ENCODE data around the gene CKB.

Gene CKB

DNA sequence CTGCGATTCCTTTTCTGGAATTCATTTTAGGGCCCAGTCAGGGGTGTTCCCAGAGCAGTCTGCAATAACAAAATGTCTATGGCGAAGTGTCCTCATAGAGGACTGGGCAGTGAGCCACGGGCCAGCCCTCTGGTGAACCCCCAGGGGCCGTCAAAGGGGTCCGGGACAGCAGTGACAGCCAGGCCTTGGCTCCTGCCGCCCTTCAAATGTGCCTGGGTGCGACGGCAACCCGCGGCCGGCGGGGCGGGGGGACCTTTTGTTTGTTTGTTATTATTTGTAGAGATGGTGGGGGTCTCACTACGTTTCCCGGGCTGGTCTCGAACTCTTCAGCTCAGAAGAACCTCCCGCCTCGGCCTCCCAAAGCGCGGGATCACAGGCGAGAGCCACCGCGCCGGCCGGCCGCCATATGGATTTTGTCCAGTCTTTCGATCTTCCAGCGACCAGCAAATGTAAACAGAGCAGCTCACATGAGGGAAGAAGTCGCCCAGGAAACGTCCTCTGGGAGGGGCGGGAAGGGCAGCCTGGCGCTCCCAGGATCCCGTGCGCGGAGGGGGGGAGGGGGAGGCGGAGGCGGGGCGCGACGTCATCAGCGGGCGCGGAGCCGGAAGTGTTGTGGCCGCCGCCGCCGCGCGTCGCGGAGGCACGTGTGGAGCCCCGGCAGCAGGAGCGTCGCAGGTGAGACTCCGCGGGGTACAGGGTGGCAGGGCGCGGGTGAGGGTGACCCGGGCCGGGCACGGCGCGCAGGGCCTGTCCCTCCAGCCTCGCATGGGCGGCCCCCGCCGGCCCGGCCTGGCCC, 6.2 kb upstream of the CKB start, which contains the start of gene TRMT61A:
Gene TRMT61A (plus strand): TSS at position 610 of the 796 bp plus-strand sequence. CDS start 783 bp downstream, outside the sequence.
- TF ChIP-seq, protein P1, sequence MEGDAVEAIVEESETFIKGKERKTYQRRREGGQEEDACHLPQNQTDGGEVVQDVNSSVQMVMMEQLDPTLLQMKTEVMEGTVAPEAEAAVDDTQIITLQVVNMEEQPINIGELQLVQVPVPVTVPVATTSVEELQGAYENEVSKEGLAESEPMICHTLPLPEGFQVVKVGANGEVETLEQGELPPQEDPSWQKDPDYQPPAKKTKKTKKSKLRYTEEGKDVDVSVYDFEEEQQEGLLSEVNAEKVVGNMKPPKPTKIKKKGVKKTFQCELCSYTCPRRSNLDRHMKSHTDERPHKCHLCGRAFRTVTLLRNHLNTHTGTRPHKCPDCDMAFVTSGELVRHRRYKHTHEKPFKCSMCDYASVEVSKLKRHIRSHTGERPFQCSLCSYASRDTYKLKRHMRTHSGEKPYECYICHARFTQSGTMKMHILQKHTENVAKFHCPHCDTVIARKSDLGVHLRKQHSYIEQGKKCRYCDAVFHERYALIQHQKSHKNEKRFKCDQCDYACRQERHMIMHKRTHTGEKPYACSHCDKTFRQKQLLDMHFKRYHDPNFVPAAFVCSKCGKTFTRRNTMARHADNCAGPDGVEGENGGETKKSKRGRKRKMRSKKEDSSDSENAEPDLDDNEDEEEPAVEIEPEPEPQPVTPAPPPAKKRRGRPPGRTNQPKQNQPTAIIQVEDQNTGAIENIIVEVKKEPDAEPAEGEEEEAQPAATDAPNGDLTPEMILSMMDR (IDR thresholded peaks at IDR 0.05) = no peak

DNA sequence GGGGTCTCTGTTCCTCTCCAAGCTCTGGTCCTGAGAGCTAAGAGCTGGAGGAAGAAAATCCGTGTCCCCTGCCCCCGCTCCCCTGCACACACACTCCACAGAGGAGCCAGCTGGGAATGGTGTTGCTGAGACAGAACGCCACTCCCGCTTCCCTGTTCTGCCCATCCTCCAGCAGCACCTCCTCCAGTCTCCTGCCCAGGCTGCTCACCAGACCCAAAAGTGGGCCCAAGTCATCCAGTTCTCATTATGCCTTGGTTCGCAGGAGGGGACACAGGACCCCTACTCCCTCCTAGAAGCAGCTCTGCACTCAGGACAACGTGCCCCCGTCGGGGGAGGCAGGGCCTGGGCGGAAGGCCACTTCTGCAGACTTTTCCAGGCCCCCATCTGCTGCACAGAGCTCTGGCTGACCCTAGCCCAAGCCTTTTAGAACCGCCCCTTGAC, 5.5 kb upstream of the CKB start:
- TF ChIP-seq, protein P1 (IDR thresholded peaks at IDR 0.05) = no peak

GRCh38 chr14:103527408-103528145, 4.9 kb upstream of the CKB start:
- TF ChIP-seq, protein P1 (IDR thresholded peaks at IDR 0.05) = no peak

GRCh38 chr14:103526914-103527248, 4.3 kb upstream of the CKB start:
- TF ChIP-seq, protein P1 (IDR thresholded peaks at IDR 0.05) = no peak

GRCh38 chr14:103526247-103526913, 3.8 kb upstream of the CKB start:
- TF ChIP-seq, protein P1 (IDR thresholded peaks at IDR 0.05) = no peak

DNA sequence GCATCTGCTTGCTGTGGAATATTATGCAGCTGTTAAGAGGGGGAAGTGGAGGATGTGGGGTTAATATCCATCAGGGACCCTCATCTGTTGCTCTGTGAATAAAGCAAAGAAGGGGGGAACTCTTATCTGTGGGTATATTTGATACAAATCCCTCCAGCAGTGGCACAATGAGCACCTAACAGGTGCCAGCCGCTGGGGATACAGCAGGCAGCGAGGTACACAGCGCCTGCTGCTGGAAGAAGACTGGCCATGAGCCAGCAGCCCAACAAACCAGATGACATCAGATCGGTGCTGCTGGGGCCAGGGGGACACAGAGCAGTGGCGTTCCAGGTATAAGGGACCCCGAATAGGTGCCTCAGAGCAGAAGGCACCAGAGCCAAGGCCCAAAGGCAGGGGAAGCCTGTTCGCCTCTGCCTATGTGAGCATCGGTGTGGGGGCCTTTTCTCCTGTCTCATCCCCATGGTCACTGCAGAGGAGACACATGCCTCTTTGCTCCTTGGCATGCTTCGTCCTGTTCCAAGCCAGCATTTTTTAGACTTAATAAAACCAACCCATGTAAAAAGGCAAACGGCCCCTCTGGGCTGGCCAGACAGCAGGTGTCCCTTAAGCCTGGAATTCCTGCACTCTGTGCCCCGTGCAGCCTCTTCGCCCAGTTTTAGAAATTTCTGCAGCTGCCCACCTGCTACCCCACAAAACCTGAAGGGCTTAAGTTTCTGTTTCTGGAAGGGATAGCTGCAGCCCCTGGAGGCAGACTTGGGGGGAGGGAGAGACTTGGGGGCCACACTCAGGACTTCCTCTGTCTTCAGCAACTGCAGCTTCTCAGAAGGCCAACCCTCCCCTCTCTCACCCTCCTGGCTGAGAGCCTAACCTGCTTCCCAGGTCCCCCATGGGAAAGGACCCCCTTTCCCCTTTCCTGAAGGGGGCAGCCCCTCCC, 1.6 kb upstream of the CKB start:
- TF ChIP-seq, protein P1 (IDR thresholded peaks at IDR 0.05) = no peak

- TF ChIP-seq, protein P1 (IDR thresholded peaks at IDR 0.05) = no peak
Observed at GRCh38 chr14:103523575-103523954, 935 bp upstream of the CKB start.
